Effector memory CD4-positive, alpha-beta T cell (primary cell): ENCODE data around the gene NDUFS8.

Experiments
- DNase-seq, 3 donors: peaks; one replicate each; pipeline ENCODE4 v3.0.0-alpha.2; 2020
- H3K27ac ChIP-seq: 2 replicates; pipeline ENCODE4 v1.7.0; 2013; ENCODE audit warnings: mild to moderate bottlenecking, low read length, moderate library complexity; ENCODE audit not compliant: insufficient read depth, poor library complexity, severe bottlenecking
- H3K27me3 ChIP-seq: replicated peaks from 2 replicates; pipeline ENCODE4 v1.7.0; 2013; ENCODE audit warnings: mild to moderate bottlenecking, low read length; ENCODE audit not compliant: insufficient read depth, control insufficient read depth, poor library complexity, severe bottlenecking
- H3K36me3 ChIP-seq: 2 replicates; pipeline ENCODE4 v1.7.0; 2013; ENCODE audit warnings: mild to moderate bottlenecking, low read length, moderate library complexity; ENCODE audit not compliant: control insufficient read depth, insufficient read depth
- H3K4me1 ChIP-seq: 2 replicates; pipeline ENCODE4 v1.7.0; 2013; ENCODE audit warnings: low read length, mild to moderate bottlenecking; ENCODE audit not compliant: control insufficient read depth, insufficient read depth, poor library complexity, severe bottlenecking
- H3K4me3 ChIP-seq: 2 replicates; pipeline ENCODE4 v1.7.0; 2013; ENCODE audit warnings: low read length, low read depth, mild to moderate bottlenecking; ENCODE audit not compliant: insufficient read depth, poor library complexity, severe bottlenecking
- H3K9me3 ChIP-seq: 2 replicates; pipeline ENCODE4 v1.7.0; 2013; ENCODE audit warnings: mild to moderate bottlenecking, low read length, moderate library complexity; ENCODE audit not compliant: control insufficient read depth

The NDUFS8 gene

DNA sequence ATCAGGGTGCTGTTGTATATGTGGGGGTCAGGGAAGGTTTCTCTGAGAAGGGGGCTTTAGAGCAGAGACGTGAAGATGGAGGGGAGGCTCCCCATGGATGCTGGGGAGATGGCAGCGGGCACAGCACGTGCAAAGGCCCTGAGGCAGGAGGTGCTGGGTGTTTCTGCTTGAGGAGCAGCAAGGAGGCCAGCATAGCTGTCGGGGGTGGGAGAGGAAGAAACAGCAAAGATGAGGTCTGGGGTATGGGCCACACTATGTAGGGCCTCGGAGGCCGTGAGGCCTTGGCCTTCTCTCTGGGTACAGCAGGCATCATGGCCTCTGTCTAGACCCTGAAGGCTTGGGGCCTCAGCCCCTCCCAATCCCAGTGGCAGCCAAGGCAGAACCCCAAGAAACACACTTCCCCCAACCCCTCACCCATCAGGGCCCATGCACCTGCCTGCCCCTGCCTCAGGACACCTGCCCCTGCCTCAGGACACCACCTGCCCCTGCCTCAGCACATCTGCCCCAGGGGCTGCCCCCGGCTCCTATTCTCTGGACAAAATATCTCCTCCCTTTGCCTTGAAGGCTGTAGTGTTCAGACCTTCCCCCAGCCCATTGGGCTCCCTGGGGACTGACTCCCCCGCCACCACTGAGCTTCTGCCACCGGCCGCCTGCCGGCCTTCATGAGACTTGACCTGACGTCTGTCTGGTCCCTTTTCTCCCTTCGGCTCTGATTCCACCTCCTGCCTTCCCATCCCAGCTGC lies 14.1 kb upstream of the NDUFS8 start:
- Histone ChIP-seq H3K36me3 (no peaks in the 10 kb centered on the region), H3K4me1 (no peaks in the 10 kb centered on the region), H3K27me3 (no peaks in the 10 kb centered on the region), H3K9me3 (no peaks in the 10 kb centered on the region), H3K27ac (no peak overlapping the region), H3K4me3 (no peak overlapping the region)
- DNase-seq, result no peak

DNA sequence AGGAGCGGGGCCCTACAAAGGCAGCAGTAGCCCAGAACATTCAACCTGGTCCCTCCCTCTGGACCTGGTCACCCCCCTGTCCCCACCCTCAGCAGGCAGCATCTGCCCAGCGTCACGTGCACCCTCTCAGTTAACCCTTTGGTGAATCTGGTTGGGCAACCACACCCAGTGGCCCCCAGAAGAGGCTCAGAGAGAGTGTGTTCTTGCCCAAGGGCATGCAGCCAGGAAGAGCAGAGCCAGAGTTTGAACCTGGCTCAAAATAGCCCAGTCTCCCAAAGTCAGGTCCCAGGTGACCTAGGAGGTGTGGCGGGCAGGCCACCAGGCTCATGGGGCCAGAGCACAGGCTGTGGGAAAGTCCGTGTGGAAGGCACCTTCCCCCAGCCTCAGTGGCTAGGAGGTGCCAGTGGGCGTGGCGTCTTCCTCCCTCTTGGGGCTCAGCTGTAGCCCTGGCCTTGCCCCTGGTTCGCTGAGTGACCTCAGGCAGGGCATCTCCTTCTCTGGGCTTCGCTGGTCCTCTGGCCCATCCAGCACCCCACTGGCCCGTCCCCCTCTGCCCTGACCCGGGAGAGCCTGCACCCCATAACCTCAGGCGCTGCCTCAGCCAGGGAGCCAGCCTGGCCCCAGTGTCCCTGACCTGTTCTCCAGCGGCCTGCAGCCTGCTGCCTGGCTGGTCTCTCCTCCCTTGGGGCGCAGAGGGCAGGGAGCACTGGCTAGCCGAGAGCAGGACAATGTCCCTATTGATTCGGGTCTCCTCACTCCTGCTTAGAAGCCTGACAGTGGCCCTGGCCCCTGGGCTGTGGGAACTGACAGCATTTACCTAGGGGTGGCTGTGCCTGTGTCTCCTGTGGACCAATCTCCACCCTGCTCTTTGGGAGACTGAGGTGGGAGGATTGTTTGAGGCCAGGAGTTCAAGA lies 13.3 kb upstream of the NDUFS8 start:
- H3K9me3 ChIP-seq, result no peaks in the 10 kb centered on the region
- H3K4me3 ChIP-seq, result no peak overlapping the region
- H3K27ac ChIP-seq, result no peak overlapping the region
- H3K4me1 ChIP-seq, result no peaks in the 10 kb centered on the region
- no peaks in the 10 kb centered on the region for H3K27me3 ChIP-seq
- DNase-seq, result no peak
- no peaks in the 10 kb centered on the region for H3K36me3 ChIP-seq

DNA sequence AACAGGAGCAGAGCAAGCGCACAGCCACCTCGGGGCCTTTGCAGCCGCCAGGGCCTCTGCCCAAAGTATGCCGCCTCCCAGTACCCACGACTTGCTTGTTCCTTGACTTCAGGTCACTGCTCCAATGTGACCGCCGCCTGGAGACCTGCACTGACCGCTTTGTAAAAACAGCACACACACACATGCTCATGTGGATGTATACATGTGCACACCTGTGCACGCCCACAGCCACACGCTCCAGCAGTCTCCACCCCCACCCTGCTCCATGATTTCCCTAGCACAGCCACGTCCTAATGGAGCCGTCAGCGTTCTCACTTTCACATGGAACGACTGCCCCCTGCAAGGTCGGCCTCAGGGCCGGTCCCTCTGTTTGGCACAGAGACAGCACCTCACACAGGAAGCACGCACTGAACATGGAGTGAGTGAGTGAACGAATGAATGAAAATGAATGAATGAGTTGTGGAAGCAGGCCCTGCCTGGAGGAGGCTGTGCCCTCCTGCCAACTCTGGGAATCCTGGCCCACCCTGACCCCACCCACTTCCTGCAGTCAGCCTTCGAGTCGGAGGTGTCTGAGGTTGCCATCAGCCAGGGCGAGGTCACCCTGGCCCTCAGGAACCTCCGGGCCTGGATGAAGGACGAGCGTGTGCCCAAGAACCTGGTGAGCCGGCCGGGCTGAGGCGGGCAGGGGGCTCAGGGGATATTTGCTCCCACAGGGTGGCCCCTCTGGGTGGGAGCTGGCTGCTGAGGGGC lies 12.3 kb upstream of the NDUFS8 start:
- Histone ChIP-seq H3K9me3 (no peaks in the 10 kb centered on the region), H3K4me3 (no peak overlapping the region), H3K36me3 (no peaks in the 10 kb centered on the region), H3K27me3 (no peaks in the 10 kb centered on the region), H3K27ac (no peak overlapping the region), H3K4me1 (no peaks in the 10 kb centered on the region)
- no peak for DNase-seq

DNA sequence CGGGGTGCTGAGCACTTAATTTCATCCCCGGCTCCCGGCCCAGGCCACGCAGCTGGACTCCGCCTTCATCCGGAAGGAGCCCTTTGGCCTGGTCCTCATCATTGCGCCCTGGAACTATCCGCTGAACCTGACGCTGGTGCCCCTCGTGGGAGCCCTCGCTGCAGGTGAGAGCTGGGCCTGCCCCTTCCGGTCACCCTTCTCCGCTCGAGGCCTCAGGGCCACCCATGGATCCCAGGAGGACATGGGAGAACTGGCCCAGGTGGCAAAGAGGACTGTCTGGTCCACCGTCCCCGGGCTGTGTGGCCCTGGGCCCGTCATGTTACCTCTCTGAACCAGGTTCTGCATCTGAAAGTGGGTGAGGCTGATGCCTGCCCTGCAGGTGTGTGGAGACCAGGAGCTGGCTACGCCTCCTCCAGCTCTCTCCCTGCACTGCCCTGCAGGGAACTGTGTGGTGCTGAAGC lies 11.7 kb upstream of the NDUFS8 start:
- H3K4me3 ChIP-seq, result no peak overlapping the region
- H3K27ac ChIP-seq, result no peak overlapping the region
- no peaks in the 10 kb centered on the region for H3K9me3 ChIP-seq
- H3K27me3 ChIP-seq, result no peaks in the 10 kb centered on the region
- DNase-seq, result no peak
- H3K4me1 ChIP-seq, result no peaks in the 10 kb centered on the region
- H3K36me3 ChIP-seq, result no peaks in the 10 kb centered on the region

DNA sequence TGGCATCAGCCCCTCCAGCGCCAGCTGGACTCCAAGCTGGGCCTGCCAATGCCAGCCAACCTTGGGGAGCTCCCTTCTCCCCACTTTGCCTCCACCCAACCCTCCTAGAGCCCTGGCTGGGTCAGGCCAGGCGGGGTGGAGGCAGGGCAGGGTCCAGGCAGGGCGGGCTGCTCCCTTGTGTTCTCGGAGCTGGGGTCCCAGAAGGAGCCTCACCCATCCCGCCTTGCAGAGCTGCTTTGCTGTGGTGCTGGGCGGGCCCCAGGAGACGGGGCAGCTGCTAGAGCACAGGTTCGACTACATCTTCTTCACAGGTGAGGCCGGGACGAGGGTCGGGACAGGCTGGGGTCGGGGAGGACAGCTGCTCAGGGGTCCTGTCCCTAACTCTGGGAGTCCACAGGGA lies 11.0 kb upstream of the NDUFS8 start:
- Histone ChIP-seq H3K36me3 (no peaks in the 10 kb centered on the region), H3K9me3 (no peaks in the 10 kb centered on the region), H3K27ac (no peak overlapping the region), H3K4me1 (no peaks in the 10 kb centered on the region), H3K27me3 (no peaks in the 10 kb centered on the region), H3K4me3 (no peak overlapping the region)
- DNase-seq, result no peak

DNA sequence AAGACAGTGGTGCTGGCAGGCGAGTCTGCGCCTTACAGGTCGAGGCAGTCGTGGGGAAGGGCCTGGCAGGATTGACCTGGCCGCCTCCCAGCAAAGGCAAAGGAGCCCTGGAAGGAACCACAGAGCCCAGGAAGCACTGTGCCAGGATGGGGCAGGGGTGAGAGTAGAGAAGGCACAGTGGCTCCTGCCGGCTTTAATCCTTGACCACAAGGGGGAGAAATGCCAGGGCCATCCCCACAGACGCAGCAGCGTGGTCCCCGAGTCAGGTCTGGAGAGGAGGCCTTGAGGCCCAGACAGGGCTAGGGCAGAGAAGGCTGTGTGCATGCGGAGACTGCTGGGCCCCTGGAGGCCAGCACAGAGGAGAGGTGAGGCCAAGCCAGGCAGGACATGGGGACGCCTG lies 9.9 kb upstream of the NDUFS8 start:
- Histone ChIP-seq H3K36me3 (no peaks in the 10 kb centered on the region), H3K9me3 (no peaks in the 10 kb centered on the region), H3K27ac (no peak overlapping the region), H3K27me3 (no peaks in the 10 kb centered on the region), H3K4me3 (no peak overlapping the region), H3K4me1 (no peaks in the 10 kb centered on the region)
- no peak for DNase-seq

DNA sequence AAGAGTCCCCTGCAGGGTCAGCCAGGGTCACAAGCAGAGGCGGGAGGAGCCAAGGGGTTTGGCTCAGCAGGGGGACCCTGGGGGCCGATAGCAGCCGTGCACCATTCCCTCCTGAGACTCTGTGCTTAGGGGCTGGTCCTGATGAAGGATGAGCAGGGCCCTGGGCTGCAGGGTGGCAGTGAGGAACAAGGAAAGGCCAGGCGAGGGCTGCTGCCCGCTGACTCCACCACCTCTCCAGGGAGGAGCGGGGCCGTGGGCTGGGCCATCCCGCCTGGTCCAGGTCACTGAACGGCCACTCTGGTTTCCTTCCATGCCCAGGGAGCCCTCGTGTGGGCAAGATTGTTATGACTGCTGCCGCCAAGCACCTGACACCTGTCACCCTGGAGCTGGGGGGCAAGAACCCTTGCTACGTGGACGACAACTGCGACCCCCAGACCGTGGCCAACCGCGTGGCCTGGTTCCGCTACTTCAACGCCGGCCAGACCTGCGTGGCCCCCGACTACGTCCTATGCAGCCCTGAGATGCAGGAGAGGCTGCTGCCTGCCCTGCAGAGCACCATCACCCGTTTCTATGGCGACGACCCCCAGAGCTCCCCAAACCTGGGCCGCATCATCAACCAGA lies 9.2 kb upstream of the NDUFS8 start:
- Histone ChIP-seq H3K4me3 (no peak overlapping the region), H3K27me3 (no peaks in the 10 kb centered on the region), H3K36me3 (no peaks in the 10 kb centered on the region), H3K27ac (no peak overlapping the region), H3K9me3 (no peaks in the 10 kb centered on the region), H3K4me1 (no peaks in the 10 kb centered on the region)
- DNase-seq, result no peak

DNA sequence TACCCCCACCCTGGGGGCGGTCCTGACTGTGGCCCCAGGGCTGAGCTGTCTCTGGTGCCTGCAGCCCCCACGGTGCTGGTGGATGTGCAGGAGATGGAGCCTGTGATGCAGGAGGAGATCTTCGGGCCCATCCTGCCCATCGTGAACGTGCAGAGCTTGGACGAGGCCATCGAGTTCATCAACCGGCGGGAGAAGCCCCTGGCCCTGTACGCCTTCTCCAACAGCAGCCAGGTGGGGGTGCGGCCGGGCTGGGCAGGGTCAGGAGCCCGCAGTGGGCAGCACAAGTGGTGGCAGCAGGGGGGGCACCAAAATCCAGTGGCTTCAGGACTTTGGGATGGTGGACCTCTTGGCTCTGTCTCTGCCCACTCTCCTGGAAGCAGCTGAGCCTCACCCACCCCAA lies 8.0 kb upstream of the NDUFS8 start:
- Histone ChIP-seq H3K4me1 (no peaks in the 10 kb centered on the region), H3K27me3 (no peaks in the 10 kb centered on the region), H3K9me3 (no peaks in the 10 kb centered on the region), H3K27ac (no peak overlapping the region), H3K36me3 (no peaks in the 10 kb centered on the region), H3K4me3 (no peak overlapping the region)
- no peak for DNase-seq

DNA sequence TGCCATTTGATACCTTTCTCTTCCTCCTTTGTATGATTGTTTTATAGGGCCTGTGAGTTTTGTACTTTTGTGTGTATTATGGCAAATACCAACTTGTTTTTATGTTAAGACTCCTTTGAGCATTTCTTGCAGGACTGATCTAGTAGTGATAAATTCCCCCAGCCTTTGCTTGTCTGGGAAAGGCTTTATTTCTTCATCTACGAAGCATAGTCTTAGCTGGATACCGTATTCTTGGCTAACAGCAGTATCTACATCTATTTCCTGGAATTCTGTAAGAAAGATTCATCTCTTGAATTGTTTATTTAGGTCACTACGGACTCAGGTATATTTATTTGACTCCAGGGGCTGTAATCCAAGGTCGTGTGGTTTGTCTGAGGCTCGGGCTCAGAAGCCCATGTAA lies 6.0 kb upstream of the NDUFS8 start:
- H3K4me1 ChIP-seq, result no peaks in the 10 kb centered on the region
- H3K9me3 ChIP-seq, result no peaks in the 10 kb centered on the region
- H3K27me3 ChIP-seq, result no peaks in the 10 kb centered on the region
- H3K36me3 ChIP-seq, result no peaks in the 10 kb centered on the region
- no peak overlapping the region for H3K4me3 ChIP-seq
- DNase-seq, result no peak
- H3K27ac ChIP-seq, result no peak overlapping the region
